ENCODE results near the gene MSI2. TPM values are rescaled to one million over a fixed set of nuclear protein-coding genes. Genes with fewer than 3 reads are reported as not detected.

Gene MSI2
- total RNA-seq, 2 experiments from 2014 or later = 59.6 to 61.7 TPM

DNA sequence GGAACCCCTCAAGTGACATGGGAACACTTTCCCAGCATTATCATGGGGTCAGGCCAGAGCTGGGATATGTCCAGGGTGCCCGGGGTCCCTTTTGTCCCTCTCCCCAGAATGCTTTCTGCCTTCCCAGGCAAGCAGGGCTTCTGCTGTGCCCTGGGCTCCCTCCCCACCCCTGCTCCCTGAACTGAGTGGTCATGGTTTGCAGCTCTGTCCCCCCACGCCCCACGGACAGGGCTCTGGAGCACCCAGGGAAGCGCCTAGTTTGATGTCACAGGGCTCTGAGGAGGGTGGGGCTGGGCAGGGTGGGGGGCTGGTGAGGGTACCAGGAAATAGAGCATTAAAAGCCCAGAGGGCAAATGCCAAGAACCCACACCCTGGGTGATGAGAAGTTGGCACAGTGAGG lies 396.5 kb downstream of the MSI2 start:
- peaks cover 4% of the 10 kb centered on the region for H3K4me1 Mint-ChIP-seq (ENCODE audit: low read depth)
- no peak overlapping the region for H3K4me3 Mint-ChIP-seq
- no peaks in the 10 kb centered on the region for H3K9me3 Mint-ChIP-seq
- ChIA-PET POLR2A (no interaction called here), CTCF (interaction anchor here (1.4 kb wide), 1 partner anchor 19 kb away, joined by 7 read pairs; no protein-coding TSS in a partner anchor)
- no peaks in the 10 kb centered on the region for H3K36me3 Mint-ChIP-seq (ENCODE audit: low read depth)
- intact Hi-C loops (cut with micrococcal nuclease) = no loop called here
- no peak overlapping the region for H3K27ac Mint-ChIP-seq
- DNase-seq (no peak), ATAC-seq (no peak)
- H3K27me3 Mint-ChIP-seq = no peaks in the 10 kb centered on the region
- TF ChIP-seq CTCF (IDR thresholded peaks at IDR 0.05) = no peak

DNA sequence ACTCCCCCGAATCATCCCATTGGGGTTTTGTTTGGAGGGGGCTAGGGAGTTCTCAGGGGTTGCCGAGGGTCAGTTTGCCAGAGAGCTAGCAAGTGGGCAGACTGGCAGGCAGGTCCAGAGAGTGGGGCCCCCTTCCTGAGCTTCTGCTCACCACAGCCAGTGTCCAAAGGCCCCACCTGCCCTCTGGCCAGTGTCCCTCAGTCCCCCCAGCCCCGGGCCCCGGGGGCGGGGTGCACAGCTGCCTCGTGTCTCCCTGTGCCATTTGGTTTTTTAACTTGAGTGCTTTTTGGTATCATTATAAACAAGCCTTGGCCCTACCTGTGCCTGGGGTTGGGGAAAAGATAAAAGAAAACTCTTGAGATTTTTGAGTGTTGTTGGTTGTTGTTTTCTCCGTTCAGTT lies 397.0 kb downstream of the MSI2 start:
- DNase-seq (no peak), ATAC-seq (no peak)
- intact Hi-C loops (cut with micrococcal nuclease) = no loop called here
- Mint-ChIP-seq H3K9me3 (no peaks in the 10 kb centered on the region), H3K4me3 (no peak overlapping the region), H3K36me3 (ENCODE audit: low read depth) (no peaks in the 10 kb centered on the region), H3K27me3 (no peaks in the 10 kb centered on the region), H3K4me1 (ENCODE audit: low read depth) (peaks cover 4% of the 10 kb centered on the region), H3K27ac (no peak overlapping the region)
- TF ChIP-seq CTCF (IDR thresholded peaks at IDR 0.05) = no peak
- ChIA-PET POLR2A (no interaction called here), CTCF (interaction anchor here (1.4 kb wide), 1 partner anchor 19 kb away, joined by 7 read pairs; no protein-coding TSS in a partner anchor)

GRCh38 chr17:57654040-57654775 lies 397.9 kb downstream of the MSI2 start:
- H3K27me3 Mint-ChIP-seq = no peaks in the 10 kb centered on the region
- ChIA-PET CTCF (no interaction called here), POLR2A (no interaction called here)
- H3K4me3 Mint-ChIP-seq = no peak overlapping the region
- no peaks in the 10 kb centered on the region for H3K9me3 Mint-ChIP-seq
- no peak overlapping the region for H3K27ac Mint-ChIP-seq
- peaks cover 4% of the 10 kb centered on the region for H3K4me1 Mint-ChIP-seq (ENCODE audit: low read depth)
- intact Hi-C loops (cut with micrococcal nuclease) = no loop called here
- DNase-seq (no peak), ATAC-seq (no peak)
- no peaks in the 10 kb centered on the region for H3K36me3 Mint-ChIP-seq (ENCODE audit: low read depth)
- no peak for TF ChIP-seq CTCF (IDR thresholded peaks at IDR 0.05)

DNA sequence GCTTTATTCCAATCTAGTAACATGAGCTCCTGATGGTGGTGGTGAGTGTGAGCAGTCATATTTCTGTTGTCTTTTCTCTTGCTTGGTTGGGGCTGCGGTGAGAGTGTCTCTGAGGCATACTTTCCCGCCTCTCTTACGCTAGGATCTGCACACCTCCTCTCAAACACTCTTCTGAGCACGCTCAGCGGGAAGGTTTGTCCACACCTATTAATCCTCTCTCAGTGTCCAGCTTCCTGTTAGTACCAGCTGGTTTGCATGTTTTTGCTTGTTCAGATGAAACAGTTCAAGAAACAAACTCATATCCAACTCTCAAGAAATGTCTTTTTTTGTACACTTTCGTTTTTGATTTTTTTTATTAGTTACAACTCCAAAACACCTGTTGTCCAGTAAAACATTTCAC lies 399.2 kb downstream of the MSI2 start:
- Mint-ChIP-seq H3K27ac (no peak overlapping the region), H3K9me3 (no peaks in the 10 kb centered on the region), H3K4me3 (no peak overlapping the region), H3K36me3 (ENCODE audit: low read depth) (no peaks in the 10 kb centered on the region), H3K27me3 (no peaks in the 10 kb centered on the region), H3K4me1 (ENCODE audit: low read depth) (peaks cover 2% of the 10 kb centered on the region)
- DNase-seq = no peak
- no peak for ATAC-seq
- CTCF ChIA-PET = interaction anchor here (1.9 kb wide), 1 partner anchor 16 kb away, joined by 8 read pairs; no protein-coding TSS in a partner anchor
- POLR2A ChIA-PET = interaction anchor here (1.3 kb wide), 1 partner anchor 33 kb away, joined by 3 read pairs; no protein-coding TSS in a partner anchor
- no peak for TF ChIP-seq CTCF (IDR thresholded peaks at IDR 0.05)
- intact Hi-C loops (cut with micrococcal nuclease) = no loop called here

GRCh38 chr17:57657211-57657610 lies 400.9 kb downstream of the MSI2 start:
- Mint-ChIP-seq H3K36me3 (ENCODE audit: low read depth) (no peaks in the 10 kb centered on the region), H3K9me3 (no peaks in the 10 kb centered on the region), H3K27ac (no peak overlapping the region), H3K4me3 (no peak overlapping the region), H3K4me1 (ENCODE audit: low read depth) (no peaks in the 10 kb centered on the region), H3K27me3 (no peaks in the 10 kb centered on the region)
- intact Hi-C loops (cut with micrococcal nuclease) = no loop called here
- POLR2A ChIA-PET = no interaction called here
- no peak for TF ChIP-seq CTCF (IDR thresholded peaks at IDR 0.05)
- DNase-seq = no peak
- CTCF ChIA-PET = interaction anchor here (1.1 to 1.3 kb wide), 2 partner anchors 14 to 59 kb away, joined by 3 to 4 read pairs; no protein-coding TSS in a partner anchor
- no peak for ATAC-seq

All from activated CD8-positive, alpha-beta T cell treated with anti-CD3 and anti-CD28 coated beads for 36 hours (primary cell).